Fibroblast of mammary gland (primary cell): ENCODE results near the gene CREB5.

Experiments
- DNase-seq: peaks from one replicate; pipeline ENCODE4 v3.0.0-alpha.2; 2010; ENCODE audit warnings: low read depth
- H3K4me3 ChIP-seq: 2 replicates; pipeline ENCODE4 v1.5.1; 2011; ENCODE audit warnings: low read depth, mild to moderate bottlenecking, low read length, moderate library complexity; ENCODE audit not compliant: control insufficient read depth
- CTCF ChIP-seq: conservative IDR thresholded peaks from 2 replicates; pipeline ENCODE4 v1.5.1; 2011; ENCODE audit warnings: low read depth, low read length, inconsistent platforms; ENCODE audit not compliant: control insufficient read depth, insufficient read depth

The CREB5 gene

DNA sequence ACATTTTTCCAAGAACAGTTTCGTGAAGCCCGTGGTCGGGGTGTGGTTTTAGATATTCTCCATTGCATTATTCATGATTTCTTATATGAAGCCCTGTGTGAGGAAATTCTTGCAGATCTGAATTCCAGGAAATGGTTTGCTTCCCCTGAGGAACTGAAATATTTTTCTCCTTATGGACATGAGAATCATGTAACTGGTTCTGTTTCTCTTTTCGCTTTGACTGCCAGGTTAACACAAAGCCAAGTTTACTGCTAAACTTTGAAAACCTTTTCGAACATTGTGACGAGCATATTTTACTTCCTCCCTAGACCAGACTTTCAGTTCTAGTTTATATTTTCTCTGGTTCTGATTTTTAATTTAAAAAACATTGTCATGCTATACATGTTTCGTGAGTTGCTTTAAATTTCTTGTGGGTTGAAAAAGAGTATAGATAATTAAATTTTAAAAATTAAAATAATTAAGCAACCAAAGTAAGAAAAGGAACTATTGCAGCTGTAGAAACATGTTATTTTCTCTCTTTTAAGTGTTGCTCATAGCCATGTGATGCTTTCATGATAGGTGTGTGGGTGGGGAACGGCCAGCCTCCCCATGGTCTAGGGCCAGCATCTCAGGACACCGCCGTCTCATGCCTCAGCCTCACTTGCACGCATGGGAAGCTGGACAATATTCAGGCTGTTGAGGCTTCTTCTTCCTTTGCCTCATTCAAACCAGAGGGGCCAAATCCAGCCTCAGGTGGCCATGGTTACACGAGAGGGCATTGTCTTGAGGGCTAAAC is 97.1 kb downstream of the CREB5 start:
- peak; percentile 67 for DNase-seq
- no peak overlapping the region for H3K4me3 ChIP-seq
- no peak for TF ChIP-seq CTCF

DNA sequence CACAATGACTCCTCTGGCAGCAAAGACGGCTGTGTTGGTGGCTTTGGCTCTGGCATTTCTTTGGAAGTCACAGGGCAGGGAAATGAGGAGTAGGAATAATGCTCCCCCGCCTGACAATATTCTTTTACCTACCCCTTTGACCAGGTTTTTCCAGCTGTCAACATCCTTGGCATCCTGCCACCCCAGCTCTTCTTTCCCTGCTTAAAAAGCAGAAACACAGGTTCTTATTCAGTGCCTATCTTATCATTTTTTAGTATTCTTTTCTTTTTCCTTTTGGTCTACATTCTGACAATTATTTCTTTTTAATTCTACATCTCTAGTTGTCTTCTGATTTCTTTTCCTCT is 97.7 kb downstream of the CREB5 start:
- DNase-seq = no peak
- no peak for TF ChIP-seq CTCF
- H3K4me3 ChIP-seq = no peak overlapping the region

DNA sequence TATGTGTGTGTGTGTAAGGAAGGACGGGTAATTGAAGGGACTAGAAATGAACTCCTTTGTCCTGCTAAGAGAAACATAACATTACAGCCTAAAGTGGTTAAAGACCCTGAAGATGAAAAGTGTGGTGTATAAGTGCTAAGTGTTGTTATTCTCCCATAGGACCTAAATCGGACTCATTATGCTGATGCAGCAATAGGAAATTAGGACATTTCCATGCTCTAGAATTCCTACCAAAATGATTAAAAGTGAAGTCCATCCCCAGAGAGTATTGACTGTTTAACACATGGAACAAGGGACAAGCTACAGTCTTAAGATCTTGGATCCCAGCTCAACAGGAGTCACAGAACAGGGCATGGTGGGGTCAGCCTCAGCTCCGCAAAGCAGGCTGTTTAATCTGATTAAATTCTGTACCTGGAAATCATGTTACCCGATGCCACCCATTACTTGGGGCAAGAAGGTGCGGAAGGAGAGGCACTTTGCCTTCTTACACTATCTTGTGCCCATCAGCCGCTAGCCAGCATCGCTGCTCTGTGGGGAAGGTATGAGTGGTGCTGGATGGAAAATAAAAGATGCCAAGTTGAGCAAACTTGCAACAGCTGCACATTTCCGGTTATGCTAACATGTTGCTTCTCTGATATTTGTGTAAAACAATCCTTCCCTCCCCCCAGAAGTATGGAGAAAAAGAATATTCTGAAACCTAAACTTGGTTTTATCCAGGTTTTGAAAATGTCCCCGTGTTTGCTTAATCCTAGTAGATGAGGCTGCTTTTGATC is 100.5 kb downstream of the CREB5 start:
- no peak for DNase-seq
- TF ChIP-seq CTCF = no peak
- no peak overlapping the region for H3K4me3 ChIP-seq

DNA sequence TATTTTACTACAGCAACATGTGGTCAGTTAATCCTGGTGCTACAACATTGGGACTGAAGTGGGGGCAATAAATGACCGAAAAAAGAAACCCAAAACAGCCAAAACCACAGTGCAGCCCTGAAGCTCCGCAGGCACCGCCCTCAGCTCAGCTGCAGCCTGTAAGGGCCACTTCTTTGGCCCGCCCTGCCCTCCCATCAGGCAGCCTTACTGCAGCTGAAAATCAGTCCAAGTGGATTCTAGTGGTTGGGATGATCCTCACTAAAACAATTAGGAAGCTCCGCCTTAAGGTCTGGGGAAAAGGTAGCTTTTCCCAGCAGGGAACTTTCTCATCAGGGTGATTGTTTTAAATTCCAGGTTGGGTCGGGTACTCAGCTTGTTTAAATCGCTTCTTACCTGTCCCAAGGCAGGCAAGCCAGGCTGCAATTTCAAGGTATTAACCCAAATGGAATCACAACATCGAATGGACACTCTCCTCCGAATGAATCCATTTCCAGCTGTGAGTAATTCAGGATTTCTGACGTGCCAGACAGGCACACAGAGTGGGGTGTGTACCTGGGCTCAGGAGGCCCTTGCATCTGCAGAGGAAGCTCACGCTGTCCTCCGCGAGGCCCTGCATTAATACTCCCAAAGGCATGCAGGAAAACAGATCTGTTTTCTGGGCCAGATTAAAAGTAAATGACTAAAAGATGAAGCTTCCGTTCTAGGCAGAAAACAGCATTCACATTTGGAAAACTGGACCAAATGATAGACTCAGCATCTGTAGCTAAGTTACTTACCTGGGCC is 104.3 kb downstream of the CREB5 start:
- no peak overlapping the region for H3K4me3 ChIP-seq
- TF ChIP-seq CTCF = no peak
- no peak for DNase-seq

- DNase-seq = no peak
- no peak for TF ChIP-seq CTCF
- no peak overlapping the region for H3K4me3 ChIP-seq
These were observed 104.9 kb downstream of the CREB5 start for GRCh38 chr7:28517206-28517605.

- no peak for TF ChIP-seq CTCF
- DNase-seq = no peak
These were observed 105.3 kb downstream of the CREB5 start for GRCh38 chr7:28517606-28518005.

More at GRCh38 chr7:28517606-28518005, 105.3 kb downstream of the CREB5 start:
- H3K4me3 ChIP-seq = no peak overlapping the region
